ENCODE data around the gene FCGR3B.
"Not testable (repeated sequence)": the region's sequence is repeated elsewhere in the genome, so short reads cannot be mapped to it uniquely, and the experiment has no call there.

FCGR3B gene

DNA sequence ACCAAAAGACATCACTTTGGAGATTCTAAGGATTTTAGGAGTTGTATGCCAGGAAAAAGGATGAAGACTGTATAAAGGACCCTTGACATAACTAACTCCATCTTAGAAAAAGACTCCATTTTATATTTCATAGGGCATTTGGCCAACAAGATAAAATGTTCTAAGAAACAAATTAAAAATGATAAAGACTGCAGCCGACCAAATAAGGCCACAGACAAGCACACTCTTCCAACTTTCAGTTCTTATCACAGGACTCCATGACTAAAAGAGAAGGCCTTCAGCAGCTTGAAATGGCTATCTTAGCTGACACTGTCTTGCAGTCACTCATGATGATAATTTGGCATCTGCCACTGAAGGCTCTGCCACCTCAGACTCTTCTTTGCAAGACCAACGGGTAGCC, 8.2 kb upstream of the FCGR3B start:
- DNase-seq (ENCODE audit: low spot score): not testable (repeated sequence)

DNA sequence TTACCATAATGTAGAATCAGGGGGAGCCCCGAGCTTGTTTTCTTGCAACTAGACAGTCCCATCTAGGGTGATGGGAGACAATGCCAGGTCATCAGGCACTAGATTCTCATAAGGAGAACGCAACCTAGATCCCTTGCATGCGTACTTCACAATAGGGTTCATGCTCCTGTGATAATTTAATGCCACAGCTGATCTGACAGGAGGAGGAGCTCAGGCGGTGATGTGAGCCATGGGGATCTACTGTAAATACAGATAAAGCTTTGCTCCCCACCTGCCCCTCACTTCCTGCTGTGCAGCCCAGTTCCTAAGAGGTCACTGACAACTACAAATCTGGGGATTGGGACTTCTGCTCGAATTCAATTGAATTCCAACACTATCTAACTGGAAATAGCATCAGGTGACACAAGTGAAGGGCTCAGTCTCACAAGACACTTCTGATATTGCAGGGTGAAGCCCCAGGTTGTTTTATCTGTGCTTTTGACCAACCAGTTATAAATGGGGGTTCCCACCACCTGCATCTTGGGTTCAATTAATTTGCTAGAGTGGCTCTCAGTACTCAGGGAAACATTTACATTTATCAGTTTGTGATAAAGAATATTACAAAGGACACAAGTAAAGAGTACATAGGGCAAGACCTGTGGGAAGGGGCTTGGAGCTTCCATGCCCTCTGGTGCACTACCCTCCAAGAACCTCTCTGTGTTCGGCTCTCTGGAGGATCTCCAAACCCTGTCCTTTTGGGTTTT, 7.4 kb upstream of the FCGR3B start:
- DNase-seq (ENCODE audit: low spot score): not testable (repeated sequence)

DNA sequence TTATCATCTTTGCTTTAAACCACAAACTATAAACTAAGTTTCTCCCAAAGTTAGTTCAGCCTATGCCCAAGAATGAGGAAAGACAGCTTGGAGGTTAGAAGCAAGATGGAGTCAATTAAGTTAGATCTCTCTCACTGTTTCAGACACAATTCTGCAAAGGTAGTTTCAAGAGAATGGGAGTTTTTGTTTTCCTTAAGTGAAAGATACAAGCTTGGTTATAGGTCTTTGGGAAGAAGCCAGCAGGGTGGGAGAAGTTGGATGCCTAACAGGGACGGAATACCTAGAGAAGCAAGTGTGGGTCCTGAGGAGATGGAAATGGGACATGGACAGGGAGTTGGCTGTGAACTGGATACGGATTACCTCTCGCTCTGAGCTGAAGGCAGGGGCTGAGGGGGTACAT, 6.0 kb upstream of the FCGR3B start:
- DNase-seq (ENCODE audit: low spot score): not testable (repeated sequence)

DNA sequence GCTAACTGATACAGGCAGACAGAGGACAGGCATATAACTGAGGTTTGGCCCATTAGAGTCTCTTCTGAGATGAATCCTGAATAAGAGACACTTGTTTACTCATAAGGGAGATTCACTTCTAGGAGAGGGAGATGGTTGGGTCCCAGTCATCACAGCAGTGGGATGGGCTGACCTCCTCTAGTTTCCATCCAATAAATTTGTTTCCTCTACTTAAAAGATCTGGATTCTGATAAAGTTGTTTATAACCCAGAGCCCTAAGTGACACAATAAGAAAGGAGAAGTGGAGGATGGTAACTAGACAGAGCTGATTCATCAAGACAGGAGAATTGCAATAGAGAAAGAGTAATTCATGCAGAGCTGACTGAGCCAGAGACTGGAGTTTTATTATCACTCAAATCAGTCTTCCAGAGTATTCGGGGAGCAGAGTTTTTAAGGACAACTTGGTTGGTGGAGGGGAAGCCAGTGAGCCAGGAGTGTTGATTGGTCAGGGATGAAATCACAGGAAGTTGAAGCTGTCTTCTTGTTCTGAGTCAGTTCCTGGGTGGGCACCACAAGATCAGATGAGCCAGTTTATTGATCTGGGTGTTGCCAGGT, 5.3 kb upstream of the FCGR3B start:
- DNase-seq (ENCODE audit: low spot score): not testable (repeated sequence)

DNA sequence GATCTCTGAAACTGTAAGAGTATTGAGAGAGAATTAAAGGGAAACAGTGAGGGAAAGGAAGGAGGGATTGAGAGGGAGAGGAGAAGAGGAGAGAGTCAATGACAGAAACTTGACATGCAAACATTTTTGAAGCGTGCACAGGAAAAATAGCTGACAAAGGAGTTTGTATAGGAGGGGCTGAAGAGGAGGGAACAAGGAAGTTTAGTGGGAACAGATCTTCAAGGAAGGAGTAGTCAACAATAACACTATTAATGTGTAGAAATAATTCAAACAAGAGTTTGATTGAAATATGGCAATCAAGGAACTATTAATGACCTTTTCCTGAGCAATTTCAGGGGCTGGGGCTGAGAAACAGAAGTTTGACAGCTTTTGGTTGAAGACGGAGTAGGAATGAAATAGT, 4.0 kb upstream of the FCGR3B start:
- not testable (repeated sequence) for DNase-seq (ENCODE audit: low spot score)

DNA sequence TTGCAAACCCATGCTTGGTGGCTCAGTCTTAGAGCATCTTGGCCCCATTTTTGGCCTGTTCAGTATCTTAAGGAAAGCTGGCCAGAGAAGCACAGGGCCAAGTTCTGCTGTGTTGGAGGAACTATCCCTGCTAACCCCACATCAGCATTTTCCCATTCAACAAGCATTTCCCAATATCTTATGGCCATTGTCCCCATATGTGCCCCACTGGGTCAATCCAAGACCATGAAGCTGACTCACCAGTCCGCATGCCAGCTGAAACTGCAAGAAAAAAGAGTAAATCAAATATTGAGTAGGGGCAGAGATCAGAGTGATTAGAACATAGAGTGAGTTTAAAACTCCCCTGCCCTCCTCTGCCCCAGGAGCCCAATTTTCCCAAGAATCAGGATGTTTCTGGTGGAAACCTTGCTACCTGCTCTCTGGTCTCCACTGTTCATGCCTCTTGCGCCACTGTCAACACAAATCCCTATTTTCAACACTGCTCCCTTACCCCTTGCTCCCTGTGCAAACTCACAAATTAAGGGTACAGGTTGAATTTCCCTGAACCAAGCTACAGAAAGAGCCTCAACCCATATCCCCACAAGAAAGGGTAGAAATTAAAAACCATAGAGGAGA, 741 bp downstream of the FCGR3B start:
- not testable (repeated sequence) for DNase-seq (ENCODE audit: low spot score)

DNA sequence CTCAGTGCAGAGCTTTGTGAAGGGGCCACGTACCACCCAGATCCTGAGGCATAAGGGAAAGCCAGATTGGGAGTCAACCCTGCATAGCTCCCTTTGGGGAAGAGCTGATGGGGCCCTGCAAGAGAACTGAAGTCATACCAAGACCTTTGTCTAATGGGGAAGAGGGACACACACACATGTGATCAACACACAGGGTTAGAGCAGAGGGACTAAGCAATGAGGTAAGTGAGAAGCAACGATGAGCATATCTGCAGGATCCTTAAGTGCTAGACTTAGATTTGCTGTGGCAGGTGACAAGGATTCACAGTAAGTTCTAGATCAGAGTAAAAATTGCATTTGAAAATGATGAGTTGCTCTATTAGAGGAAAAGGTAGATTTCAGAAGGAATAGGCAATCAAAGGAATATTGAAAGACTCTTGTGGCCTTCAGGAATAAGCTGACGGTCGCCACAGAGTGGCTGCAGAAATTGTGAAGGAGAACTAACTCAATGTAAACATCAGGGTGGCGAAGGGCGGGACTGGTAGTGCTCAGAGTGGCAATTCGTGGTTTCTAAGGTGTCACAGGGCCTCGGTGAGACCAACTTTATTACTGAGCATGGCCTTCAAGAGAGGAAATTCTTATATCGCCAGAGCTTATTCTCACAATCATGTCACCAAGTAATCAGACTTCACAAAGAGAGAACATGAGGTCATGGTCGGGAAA, 4.4 kb downstream of the FCGR3B start:
- DNase-seq (ENCODE audit: low spot score): not testable (repeated sequence)

DNA sequence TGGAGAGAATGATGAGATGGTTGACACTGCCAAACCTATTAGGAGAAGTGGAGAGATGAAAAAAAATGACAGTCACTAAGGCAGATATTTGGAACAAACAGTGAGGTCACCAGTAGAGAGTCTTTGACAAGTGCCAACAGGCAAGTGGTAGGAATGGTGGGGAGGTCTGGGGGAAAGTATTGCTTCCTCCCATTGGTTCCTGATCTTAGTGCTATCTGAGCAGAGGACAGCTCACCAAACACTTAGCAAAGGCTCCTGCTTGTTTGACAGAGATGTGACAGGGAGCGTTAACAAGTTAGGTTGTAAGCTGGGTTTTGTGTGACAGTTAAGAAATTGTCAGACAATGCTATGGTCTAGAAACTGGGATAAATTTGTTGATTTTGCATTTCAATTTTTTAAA, 6.4 kb downstream of the FCGR3B start:
- not testable (repeated sequence) for DNase-seq (ENCODE audit: low spot score)

DNA sequence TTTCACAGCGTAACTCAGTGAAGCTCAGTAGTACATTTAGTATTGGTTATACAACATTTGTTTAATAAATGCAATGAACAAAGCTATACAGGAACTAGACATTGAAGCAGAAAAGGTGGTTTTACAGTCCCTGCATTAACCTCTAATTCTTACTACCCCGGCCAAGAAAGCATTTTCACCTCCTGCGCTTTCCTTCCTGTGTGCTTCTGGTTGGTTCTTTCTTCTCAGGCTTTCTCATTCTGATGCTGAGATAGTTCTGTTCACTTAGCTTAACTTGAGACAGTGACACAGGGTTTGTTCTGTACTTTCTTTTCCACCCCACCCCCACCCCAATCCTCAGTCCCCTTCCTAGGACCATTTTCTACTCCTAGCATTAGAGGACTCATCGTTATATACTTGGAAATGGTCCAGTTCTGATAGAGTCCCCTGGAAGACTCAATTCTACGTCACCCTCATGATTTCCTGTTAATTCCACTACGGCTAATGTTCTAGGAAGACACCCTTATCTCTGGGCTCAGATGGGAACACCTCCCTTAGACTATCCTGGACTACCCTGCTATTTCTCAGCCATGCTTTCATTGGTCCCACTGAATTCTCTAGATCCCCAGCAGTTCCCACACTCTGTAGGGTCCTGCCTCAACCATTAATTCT, 7.5 kb downstream of the FCGR3B start:
- not testable (repeated sequence) for DNase-seq (ENCODE audit: low spot score)

DNA sequence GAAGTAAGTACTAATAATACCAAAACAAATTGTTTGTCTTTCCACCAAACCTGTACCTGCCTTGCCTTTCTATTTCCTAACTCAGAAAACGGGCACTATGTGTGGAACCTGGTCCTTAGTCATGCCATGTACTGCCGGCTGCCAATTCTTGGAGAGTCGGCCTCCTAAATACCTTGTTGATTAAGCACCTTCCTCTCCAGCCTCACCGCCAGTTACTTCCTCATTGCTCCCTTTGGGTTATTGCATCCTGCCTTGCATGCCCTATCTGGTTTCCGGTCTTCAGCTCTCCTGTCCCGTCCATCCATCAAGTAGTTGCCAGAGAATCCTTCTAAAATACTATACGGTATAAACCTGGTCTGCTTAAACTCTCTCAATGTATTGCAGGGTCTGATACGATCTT, 8.9 kb downstream of the FCGR3B start:
- not testable (repeated sequence) for DNase-seq (ENCODE audit: low spot score)

DNA sequence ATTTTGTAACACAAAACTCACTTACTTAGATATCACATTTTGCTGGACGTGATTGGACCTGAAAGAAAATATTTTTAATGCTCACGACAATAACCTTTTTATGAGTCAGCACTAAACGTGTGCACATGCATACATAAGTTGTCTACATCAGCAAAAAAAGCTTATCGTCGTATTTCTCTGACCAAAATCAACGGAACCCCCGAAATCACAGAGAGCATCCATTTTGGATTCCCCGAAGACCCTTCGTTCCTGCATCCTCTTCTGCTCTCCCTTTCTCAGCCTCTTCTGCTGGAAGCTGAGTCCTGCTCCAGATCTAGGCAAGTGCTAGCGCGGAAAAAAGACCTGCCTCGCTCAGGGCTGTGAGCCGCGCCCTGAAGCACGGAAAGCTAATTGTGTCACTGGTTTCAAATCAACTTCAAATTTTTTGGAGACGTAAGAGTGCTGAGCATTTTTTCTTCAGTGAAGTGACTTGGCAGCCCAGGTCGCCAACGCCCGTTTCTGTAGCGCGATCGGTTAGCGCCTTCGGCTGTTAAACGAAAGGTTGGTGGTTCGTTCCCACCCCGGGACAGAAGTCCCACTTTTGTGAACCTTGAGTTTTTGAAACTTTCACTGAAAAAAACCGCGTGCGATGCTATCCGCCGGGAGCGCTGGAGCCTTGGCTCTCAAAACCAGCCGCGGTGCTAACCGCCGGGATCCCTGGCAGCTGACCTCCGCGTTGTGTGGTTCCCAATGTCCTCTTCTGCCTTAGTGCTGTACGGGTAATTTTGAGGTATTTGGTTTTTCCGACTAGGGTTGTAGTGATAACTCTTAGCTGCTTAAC, 9.6 kb downstream of the FCGR3B start:
- not testable (repeated sequence) for DNase-seq (ENCODE audit: low spot score)

DNA sequence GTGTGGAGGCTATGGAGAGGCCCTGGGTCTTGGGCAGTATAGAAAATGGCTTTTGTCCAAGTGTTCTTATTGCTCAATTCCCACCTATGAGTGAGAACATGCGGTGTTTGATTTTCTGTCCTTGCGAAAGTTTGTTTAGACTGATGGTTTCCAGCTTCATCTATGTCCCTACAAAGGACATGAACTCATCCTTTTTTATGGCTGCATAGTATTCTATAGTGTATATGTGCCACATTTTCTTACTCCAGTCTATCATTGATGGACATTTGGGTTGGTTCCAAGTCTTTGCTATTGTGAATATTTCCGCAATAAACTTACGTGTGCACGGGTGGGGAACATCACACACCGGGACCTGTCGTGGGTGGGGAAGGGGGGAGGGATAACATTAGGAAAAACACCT, 10.6 kb downstream of the FCGR3B start:
- DNase-seq (ENCODE audit: low spot score): not testable (repeated sequence)

DNA sequence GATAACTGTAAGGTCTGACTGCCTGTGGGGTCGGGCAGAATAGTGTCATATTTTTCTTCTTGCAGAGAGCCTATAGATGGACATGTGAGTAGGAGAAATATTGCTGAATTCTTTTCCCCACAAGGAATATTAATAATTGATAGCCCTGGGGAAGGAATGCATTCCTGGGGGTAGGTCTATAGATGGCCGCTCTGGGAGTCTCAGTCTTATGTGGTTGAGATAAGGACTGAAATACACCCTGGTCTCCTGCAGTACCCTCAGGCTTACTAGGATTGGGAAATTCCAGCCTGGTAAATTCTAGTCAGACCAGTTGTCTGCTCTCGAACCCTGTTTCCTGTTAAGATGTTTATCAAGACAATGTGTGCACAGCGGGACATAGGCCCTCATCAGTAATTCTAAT, 12.5 kb downstream of the FCGR3B start:
- DNase-seq (ENCODE audit: low spot score): not testable (repeated sequence)

DNA sequence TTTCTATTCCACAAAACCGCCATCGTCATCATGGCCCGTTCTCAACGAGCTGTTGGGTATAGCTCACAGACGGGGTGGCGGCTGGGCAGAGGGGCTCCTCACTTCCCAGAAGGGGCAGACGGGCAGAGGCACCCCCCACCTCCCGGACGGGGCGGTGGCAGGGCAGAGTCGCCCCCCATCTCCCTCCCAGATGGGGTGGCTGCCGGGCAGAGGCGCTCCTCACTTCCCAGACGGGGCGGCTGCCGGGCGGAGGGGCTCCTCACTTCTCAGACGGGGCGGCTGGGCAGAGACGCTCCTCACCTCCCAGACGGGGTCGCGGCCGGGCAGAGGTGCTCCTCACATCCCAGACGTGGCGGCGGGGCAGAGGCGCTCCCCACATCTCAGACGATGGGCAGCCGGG, 14.6 kb downstream of the FCGR3B start:
- DNase-seq (ENCODE audit: low spot score): not testable (repeated sequence)

DNA sequence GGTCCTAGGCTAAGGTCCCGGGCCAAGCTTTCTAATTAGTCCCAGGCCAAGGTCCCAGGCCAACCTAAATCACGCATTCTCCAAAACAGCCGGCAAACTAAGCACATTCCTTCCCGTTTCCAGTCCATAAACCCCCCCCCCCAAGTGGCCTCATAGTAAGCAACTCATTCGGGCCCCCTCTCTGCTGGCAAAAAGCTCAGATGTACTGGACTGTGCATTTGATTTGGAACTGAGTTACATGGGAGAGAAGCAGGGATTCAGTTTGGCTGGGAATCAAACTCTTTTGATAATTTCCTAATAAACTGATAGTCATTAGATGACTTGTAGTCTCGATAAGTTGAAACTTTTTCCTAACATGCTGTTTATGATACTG, 17.8 kb downstream of the FCGR3B start:
- not testable (repeated sequence) for DNase-seq (ENCODE audit: low spot score)

DNA sequence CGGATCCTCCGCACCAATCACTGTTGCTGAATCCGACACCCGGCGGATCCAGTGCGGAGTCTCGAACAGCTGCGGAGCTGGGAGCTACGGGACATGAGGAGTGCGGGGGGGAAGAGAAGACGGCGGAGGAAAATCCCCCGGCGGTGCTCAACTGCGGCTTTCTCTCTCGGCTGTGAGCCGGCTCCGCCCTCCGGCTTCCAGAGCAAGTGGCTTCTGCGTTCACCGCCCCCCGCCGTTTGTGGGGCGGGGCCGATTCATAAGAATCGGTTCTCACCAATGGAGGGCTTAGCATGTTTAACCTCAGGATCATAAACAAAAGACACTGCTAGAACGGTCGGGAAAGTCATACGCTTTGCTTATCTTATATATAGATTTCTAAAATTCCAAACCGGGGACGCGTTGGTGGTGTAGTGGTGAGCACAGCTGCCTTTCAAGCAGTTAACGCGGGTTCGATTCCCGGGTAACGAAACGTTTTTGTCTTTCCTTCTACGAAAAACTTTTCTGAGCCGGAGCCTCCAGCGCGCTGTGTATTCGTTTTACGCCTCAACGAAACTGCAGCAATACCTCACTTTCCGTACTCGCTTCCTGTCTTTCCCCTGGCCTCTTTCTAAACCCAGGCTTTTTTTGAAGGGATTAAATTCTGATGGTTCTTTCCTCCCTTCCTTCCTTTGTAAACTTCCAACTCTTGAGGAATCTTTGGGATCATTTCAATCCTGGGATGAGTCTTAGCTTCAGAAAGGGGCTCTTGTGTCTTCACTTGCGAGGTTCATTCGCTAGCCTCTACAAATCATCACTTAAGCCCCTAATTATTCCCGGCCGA, 18.4 kb downstream of the FCGR3B start:
- peak; percentile 87 for DNase-seq (ENCODE audit: low spot score)

DNA sequence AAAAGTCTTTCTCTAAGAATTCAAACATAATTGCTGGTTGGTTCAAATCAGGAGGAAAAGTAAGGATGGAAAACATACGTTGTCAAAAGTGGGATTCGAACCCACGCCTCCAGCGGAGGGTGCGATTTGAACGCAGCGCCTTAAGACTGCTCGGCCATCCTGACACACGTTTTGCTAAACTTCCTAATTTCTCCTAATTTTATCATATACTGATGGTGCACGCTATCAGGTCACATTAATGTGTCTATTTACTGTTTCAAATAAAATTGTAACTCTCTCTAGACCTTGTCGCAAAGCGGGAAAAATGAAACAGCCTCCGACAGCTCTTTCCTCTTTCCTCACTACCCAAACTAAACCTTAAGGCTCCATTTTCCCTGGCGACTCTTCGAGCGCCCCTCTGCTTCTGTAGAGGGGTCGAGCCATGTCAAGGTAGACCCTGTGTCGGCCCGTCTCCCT, 19.1 kb downstream of the FCGR3B start:
- DNase-seq (ENCODE audit: low spot score): peak; percentile 24

DNA sequence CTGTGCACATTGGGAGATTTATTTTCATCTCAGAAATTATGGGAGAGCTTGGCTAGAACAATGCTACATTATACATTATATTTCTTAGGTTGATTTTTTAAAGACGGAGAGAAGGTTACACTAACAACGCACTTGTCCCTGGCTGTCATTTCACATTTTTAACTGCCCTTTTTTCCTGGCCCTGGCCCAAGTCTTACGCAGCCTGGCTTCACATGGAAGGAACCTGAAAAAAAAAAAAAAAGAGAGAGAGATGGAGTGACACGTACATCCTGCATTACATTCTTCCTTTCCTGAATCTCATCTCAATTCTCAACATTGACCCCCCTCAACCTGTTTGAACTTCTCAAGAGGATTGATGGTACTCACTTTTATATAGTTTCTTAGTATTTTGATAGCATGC, 20.8 kb downstream of the FCGR3B start:
- DNase-seq (ENCODE audit: low spot score): not testable (repeated sequence)

DNA sequence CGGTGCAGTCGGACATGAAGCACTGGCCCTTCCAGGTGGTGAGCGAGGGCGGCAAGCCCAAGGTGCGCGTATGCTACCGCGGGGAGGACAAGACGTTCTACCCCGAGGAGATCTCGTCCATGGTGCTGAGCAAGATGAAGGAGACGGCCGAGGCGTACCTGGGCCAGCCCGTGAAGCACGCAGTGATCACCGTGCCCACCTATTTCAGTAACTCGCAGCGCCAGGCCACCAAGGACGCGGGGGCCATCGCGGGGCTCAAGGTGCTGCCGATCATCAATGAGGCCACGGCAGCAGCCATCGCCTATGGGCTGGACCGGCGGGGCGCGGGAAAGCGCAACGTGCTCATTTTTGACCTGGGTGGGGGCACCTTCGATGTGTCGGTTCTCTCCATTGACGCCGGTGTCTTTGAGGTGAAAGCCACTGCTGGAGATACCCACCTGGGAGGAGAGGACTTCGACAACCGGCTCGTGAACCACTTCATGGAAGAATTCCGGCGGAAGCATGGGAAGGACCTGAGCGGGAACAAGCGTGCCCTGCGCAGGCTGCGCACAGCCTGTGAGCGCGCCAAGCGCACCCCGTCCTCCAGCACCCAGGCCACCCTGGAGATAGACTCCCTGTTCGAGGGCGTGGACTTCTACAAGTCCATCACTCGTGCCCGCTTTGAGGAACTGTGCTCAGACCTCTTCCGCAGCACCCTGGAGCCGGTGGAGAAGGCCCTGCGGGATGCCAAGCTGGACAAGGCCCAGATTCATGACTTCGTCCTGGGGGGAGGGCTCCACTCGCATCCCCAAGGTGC, 24.2 kb downstream of the FCGR3B start:
- DNase-seq (ENCODE audit: low spot score): not testable (repeated sequence)

Measured in SK-N-DZ (cell line).